ENCODE measurements around the gene ZBTB45.

The ZBTB45 gene

DNA sequence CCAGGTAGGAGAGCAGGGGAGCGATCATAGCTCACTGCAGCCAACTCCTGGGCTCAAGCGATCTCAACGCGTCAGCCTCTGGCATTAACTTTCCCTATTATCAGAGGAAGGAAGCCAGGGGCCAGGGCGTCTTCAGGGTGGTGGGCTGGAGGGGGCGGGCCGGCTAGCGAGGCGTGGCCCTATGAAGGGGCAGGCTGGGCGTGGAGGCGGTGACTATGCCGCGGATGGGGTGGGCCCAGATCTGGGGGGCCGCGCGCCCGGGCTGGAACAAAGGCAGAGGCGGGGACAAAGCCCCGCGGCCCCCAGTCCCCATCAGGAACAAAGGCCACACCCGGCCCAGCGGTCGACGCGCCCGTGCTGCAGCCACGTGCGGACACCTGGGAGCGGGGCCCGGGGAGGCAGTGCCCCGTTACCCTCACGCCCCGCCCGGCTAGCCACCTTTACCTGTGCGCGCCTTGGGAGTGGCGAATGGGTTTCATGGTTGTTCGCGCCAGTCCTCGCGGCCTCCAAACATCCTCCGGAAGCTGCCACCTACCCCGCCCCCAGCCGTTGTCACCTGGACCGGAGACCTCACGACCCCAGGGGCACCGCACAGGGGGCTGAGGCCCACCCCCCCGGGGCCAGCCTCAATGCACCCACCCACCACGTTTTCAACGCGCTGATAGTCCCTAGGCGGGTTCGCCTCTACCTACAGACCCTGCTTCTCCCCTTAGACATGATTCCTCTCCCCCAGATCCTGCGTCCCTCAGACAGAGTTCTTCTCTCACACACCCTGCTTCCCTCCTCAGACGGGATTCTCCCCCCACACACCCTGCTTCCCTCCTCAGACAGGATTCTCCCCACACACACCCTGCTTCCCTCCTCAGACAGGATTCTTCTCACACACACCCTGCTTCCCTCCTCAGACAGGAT is 18.9 kb upstream of the ZBTB45 start:
- no peak for DNase-seq (ENCODE audit: low read depth in 2 of 2)

DNA sequence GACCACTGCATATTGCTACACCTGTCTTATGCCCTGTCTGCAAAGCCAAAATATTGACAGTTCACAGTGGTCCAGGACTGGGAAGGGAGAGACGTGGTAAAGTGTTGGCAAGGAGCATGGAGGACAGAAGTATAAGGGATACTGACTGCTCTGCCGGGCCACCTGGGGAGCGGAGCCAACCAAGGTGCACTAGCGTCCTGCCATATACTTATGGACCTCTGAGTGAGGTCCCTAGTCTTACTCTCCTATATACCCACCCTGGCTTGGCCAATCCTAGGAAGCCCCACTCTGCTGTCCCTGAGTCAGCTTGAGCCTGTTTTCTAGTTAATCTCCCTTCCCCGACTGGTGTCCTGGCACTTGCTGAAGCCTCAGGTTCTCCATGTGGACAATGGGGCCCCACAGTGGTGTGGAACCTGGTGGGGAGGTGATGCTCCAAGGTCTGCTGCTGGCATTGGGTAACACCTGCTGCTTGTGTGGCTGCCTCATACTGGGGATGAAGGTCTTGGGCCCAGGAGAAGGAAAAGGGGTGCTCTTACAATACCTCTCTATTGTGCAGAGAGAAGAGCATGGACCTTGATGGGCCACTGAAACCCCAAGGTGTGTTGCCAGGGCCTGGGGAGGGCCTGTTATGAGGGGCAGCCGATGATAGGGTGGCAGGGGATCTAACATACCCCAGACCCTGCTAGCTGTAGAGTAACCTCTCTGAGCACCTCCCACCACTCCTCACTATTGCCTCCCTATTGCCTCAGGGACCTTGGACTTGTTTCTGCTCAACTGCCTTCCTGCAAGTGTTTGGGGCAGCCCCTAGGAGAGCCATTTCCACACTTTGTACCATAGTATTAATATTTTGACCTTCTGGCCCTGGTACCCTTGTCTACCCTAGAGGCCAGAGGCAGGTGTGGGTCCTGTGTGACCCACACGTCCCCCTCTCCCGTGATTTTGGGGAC is 17.5 kb upstream of the ZBTB45 start:
- no peak for DNase-seq (ENCODE audit: low read depth in 2 of 2)

DNA sequence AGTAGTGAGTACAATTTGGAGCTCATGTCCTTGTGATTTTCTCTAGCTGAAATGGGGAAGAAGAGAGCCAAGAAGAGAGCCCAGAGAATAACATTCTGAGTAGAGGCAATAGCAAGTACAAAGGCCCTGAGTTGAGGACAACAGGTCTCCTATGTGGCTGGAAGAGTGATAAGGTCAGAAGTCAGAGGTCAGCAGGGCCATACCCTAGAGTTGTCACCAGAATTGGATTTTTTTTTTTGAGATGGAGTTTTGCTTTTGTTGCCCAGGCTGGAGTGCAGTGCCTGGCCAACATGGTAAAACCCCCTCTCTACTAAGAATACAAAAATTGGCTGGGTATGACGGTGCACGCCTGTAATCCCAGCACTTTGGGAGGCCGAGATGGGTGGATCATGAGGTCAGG is 16.2 kb upstream of the ZBTB45 start:
- DNase-seq (ENCODE audit: low read depth in 2 of 2), result no peak

DNA sequence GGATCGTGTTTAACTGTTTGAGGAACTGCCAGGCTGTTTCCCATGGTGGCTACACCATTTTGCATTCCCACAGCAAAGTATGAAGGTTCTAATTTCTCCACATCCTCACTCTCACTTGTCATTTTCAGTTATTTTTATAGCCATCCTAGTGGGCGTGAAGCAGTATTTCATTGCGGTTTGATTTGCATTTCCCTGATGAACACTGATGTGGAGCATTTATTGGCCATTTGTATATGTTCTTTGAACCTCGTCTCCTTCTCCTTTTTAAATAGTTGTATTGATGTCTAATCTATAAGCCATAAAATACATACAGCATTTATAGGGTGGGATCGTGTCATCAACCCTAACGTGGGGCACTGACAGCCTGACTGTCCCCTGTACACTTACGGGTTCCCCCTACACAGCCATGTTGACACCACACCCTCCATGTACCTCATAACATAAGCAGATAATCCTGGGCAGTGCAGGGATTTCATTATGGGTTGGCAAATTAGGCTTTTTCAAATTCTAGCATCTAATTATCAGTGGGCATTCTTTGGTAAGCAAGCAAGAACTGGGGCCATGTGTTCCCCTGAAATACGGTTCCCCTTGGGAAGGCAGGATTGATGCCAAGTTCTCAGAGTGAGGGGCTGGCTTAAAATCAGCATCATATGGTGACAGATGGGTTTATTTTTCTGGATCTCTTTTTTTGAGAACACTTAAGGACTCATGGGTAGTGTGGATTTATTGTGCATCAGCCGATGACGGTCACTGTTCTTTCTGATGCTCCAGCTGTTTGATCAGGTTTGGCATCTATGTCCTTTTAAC is 11.6 kb upstream of the ZBTB45 start:
- DNase-seq (ENCODE audit: low read depth in 2 of 2), result no peak

DNA sequence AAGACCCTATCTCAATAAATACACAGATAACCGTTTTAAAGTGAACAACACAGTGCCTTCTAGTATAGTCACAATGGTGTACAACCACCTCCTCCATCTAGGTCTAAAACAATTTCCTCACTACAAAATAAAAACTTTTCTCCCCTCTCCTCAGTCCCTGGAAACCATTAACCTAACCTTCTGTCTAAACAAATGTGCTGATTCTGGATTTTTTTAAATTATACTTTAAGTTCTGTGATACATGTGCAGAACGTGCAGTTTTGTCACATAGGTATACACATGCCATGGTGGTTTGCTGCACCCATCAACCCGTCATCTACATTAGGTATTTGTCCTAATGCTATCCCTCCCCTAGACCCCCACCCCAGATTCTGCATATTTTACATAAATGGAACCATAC is 9.8 kb upstream of the ZBTB45 start:
- no peak for DNase-seq (ENCODE audit: low read depth in 2 of 2)

DNA sequence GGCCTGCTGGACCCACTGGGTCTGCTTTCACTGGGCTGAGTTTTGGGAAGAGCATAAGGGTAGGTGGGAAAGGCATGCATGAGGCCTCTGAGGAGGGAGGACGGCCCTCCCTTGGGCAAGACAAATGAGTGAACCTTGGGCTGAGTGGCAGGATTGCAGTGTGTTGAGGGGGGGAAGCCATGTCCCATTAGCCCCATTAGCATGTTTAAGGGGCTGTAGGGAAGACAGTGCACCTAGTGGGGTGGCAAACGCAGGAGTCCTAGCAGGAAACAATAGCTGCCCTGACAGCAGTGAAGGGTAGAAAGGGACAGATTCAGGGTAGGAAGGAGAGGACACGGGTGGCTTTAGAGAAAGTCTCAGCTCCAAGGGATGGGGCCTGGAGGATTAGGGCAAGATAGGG is 3.1 kb upstream of the ZBTB45 start:
- DNase-seq (ENCODE audit: low read depth in 2 of 2), result no peak

DNA sequence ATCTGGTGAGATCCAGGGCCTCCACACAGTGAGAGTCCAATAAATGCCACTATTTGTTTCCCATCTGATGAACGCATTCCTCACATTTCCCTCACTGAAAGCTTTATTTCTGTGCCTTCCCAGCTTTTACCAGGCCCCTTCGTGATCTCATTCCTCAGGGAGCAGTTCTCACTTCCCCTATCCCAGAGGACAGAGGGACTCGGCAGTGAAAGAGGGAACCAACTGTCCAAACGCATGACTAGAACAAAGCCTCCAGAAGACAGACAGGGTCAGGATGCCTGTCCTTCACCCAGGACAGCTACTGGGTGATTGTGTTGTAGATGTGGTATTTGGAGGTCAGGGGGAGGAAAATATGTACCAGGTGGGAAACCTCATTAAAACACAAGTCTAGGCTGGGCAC is 2.0 kb upstream of the ZBTB45 start:
- DNase-seq (ENCODE audit: low read depth in 2 of 2), result no peak

DNA sequence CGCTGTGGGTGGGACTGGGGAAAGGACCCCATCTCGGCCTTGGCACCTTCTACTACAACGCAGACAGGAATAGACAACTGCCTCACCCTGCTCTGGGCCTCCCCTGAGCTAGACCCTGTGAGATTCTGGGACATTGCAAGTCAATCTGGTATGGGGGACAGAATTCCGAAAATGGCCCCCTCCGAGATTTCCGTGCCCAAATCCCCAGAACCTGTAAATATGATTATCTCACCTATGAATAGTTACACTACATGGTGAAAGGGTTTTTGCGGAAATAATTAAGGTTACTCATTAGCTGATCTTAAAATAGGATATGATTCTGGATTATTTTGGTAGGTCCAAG is 618 bp upstream of the ZBTB45 start:
- no peak for DNase-seq (ENCODE audit: low read depth in 2 of 2)

DNA sequence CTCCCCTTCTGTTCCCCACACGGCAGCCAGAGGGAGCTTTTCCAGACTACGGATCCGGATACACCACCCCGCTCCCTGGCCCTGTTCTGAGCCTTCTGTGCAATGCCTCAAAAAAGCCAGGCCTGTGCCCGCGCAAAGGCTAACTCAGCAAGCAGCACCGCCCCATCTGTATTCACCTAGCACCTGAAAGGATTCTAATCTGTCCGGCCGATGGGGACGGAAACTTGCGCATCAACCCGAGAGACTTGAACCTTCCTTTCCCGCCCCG is 589 bp downstream of the ZBTB45 start:
- DNase-seq (ENCODE audit: low read depth in 2 of 2), result peak; percentile 30 to 35

DNA sequence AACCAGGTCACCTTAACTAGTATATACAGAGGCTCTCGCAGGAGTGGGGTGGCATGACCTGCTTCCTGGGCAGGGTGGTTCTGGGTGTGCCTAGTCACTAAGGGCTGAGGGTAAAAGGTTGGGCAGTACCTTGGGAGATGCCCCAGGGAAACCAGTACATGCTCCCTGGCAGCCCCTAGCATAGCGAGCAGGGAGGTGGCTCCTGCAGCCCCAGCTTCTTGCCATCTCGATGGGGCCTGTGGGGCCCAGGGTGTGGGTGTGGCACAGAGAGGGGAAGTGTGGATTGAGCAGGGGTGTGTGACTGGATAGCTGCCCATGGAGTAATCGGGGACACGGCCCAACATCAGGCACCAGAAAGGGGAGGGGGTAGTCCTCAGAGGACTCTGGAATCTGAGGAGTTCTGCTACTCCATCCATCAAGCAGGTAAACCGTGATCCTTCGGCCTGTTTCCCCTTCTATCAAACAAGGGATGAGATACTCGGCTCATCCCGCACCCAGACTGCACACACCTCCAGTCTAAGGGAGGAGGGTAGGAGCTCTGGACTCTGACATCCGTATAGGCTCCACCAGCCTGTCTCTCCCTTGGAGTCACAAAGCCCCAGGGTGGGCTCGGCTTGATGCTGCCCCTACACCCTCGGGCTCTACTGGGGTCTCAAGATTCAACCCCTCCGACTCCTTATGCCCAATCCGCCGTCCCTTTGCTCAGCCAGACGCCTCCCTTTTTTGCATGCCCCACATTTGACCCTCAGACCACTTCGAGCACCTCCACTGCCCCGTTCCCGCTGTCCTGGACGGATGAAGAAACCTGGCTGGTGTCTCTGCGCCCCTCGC is 1.1 kb downstream of the ZBTB45 start:
- no peak for DNase-seq (ENCODE audit: low read depth in 2 of 2)

DNA sequence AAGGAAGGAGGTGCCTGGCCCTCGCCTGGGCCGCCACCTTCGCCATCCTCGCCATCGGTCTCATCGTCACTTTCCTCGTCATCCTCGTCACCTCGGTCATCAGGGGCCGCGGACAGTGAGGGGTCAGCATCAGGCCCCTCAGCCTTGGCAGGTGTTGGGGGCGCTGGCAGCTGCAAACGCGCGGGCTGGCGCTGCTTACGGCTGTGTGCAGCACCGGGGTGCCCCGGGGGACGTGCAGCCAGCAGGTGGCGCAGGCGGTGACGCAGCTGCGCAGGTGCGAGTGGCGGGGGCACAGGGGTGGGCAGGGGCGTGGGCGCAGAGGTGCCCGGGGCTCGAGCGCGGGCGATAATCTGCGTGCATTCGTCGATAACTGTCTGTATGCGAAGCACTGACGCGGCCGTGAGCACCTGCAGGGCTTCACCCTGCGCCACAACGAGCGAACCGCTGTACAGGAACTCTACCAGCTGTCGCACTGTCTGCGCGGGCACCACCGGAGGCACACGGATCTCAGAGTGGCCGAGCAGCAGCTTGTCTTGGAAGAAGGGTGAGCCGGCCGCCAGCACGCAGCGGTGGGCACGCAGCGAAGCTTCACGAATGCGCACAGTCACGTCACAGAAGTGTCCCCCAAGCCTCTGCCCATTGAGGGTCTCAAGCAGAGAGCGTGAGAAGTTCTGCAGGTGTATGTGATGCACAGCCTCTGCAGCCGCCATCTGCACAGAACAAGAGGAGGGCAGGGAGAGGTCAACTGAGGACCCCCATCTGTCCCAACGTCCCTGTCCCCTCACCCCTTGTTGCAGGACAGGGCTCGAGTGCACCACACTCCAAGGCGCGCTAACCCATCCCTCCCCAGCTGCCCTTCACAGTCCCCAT is 2.4 kb downstream of the ZBTB45 start:
- DNase-seq (ENCODE audit: low read depth in 2 of 2), result no peak

DNA sequence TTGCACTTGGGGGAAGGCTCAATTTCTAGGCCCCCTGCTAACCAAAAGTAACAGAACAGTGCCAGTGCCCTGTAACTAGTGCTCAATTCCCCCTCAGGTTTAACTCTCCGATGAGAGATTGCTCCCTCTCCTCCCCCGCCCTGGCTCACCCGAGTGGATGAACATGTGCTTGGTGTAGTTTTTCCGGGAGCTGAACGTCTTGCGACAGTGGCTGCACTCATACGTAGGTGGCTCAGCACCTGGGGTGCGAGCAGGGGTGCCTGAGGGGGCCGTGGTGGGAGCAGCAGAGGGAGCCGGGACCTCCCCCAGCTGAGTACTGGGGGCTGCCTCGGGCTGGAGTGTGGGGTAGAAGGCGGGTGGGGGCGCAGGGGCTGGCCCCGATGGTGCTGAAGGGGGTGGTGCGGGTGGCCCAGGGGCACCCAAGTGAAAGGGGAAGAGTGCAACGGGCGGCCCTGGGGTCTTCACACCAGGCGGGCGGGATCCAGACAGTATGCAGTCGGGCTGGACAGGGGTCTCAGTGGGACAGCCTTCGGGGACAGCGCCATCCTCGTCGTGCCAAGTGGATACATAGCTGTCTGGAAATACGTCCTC is 3.3 kb downstream of the ZBTB45 start:
- no peak for DNase-seq (ENCODE audit: low read depth in 2 of 2)

DNA sequence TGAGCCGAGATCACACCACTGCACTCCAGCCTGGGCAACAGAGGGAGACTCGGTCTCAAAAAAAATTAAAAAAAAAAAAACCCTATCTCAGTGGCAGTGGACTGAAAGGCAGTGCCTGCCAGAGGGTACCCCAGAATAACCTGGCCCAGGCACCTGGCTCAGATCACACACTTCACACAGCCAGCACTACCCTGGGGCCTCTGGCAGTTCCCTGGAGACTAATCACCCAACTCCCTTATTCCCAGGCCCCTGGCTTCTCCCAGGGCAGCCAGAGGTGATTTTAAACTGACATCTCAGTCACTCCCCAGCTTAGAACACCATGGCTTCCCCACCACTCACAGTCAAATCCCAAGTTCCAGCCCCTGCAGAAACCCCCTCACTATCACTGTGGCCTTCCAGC is 4.4 kb downstream of the ZBTB45 start:
- DNase-seq (ENCODE audit: low read depth in 2 of 2), result no peak

DNA sequence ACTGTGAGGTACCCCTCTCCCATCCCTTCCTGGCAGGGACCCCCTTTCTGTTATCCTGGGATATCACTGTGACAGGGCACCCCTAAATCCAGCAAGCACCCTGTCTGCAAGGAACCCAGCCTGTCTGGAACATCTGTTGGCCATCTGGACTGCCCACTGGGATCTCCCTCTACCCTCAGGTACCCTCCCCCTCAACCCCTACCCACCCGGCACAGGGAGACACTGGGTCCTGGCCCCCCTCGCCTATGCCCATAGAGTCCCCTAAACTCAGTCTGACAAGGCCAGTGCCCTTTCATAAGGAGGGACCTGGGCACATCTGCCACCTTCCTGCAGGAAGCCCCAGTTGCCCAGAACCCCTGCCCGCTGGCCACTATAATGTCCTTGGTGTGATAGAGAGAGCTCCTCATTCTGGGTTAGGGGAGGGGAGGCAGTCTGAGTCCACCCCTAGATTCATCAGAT is 5.0 kb downstream of the ZBTB45 start:
- DNase-seq (ENCODE audit: low read depth in 2 of 2), result no peak

DNA sequence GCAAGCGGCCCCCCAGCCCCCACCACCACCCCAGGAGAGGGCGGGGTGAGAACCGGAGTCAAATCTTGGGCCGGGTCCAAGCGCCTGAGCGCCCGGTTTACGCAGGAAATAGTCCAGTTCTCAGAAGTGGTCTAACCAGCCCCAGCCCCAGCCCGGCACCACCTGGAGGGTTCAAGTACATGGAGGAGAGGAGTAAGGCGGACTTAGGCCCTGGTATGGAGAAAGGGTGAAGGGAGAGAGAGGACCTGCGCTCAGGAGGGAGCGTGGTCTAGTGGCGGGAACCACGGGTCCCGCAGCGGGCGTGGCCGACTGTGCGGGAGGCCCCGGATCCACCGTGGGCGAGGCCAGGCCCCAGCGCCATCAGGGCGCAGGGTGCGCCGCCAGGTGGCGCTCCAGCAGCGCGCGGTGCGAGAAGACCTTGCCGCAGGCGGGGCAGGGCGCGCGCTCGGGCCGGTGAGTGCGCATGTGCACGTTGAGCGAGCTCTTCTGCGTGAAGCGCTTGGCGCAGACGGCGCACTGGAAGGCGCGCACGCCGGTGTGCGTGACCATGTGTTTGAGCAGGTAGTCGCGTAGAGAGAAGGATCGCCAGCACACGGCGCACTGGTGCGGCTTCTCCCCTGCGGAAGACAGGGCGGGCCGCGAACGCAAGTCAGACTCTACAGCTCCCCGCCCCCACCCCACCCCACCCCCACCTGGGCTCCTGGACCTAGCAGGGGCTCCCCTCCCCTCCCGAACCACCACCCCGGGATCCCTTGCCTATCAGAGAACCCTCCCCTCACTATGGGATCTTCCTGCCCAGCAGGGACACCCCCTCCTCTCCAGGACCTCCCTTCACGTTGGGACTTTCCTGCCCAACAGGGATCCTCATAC is 5.7 kb downstream of the ZBTB45 start:
- peak; percentile 62 to 69 for DNase-seq (ENCODE audit: low read depth in 2 of 2)

DNA sequence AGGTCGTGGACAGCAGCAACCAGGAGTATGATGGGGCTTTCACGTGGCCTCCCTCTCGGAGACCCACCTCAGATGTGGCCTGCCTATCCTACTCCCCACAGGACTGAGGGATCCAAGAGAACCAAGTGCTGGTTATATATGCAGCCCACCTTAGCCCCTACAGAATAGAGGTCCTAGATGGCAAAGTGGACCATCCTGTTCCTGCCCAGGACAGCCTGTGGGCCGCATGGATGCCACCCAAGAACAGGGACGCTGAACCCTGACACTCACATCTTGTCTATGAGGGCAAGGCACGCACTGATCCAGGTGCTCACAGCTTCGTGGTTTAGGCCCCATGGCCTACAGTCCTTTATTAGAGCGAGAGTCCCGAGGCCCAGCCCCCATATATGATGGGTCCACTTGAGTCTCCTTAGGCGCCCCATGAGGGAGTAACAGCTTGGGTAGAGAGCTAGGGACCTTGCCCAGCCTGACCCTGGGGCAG is 6.4 kb downstream of the ZBTB45 start:
- no peak for DNase-seq (ENCODE audit: low read depth in 2 of 2)

DNA sequence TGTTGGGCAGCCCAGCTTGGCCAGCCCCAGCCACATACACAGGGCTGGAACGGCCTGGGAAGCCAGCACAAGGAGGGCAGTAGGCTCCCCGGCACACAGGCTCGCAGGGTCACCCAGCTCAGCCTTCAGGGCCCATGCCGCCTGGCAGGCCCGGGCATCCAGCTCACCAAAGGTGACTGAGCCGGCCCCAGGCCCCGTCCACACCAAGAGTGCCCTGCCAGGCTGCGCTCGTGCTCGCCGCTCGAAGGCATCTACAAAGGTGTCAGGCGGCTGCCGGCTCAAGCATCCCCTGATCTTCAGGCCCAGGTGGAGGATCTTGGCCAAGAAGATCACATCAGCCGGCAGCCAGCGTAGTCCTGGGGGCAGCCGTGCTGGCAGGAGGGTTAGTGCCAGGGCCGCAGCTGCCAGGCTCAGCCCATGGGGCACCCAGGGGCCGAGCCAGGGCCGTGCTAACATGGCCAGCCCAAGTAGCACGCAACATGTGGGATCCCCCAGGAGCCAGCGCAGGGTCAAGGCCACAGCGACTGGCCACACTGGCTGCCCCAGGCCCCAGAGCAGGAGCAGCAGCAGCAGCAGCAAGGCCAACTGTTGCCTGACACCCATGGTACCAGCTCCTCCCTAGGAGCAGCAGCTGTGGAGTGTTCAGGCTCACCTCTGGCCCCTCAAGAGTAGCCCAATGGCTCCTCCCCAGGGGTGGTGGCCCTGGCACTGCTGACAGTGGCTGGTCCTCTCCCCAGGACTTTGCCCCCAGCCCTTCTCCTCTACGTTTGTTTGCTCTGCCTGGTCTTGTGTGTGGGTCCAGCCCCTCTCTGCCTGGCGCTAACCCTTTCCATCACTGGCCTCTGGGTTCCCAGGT is 8.0 kb downstream of the ZBTB45 start, which contains the start of gene SLC27A5:
Gene SLC27A5, minus strand, starts transcription at position 640 of the 856 bp plus-strand sequence. Its CDS starts 37 bp downstream, at position 603.
- DNase-seq (ENCODE audit: low read depth in 2 of 2), result no peak

Data from fibroblast of skin of left biceps (primary cell).